Renal cortical epithelial cell (primary cell): ENCODE results near the gene BRSK2. TPM values are rescaled to one million over a fixed set of nuclear protein-coding genes. Genes with fewer than 3 reads are reported as not detected.

Experiments used
- DNase-seq: peaks from one replicate; pipeline ENCODE4 v3.0.0-alpha.2; 2011; ENCODE audit warnings: low read depth
- total RNA-seq: library from RNA; depleted of rRNA; stranded (reverse); fragments of >200 nt; gene quantifications from 2 replicates; pipeline ENCODE4 v1.2.3, GENCODE V29; 2014

The BRSK2 gene
- total RNA-seq, 1 donor from 2014 or later: 0.30 TPM

DNA sequence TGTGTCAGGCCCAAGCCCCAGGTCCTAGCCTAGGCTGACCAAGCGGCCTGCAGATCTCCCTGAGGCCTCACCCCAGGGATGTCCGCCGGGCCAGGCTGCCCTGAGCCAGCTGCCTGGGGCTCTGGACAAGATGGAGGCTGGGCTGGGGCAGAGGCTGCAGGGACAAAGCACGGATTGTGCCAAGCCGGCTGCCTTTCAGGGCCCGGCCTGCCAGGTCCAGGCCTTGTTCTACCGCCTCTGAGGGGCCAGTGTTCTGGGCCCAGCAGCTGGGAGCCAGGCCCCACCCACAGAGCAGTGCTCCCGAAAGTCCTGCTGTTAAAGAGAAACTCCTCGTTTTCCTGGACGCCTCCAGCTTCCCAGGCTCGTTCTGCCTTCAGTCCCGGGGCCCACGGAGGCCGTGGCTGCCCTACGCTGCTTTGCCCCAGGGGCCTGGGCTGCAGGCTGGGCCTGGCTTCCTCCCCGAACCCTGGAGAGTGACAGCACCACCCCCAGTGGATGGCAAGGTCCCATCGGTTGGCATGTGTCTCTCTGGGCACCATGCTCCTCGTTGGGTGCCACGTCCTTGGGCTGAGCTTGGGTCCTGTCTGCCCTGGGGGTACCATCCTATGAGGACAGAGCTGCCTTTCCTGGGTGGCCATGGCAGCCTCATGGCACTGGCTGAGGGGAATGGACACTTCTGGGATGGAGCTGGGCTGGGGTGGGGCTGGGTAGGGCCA is 7.6 kb downstream of the BRSK2 start:
- no peak for DNase-seq

GRCh38 chr11:1397862-1398527 is 8.3 kb downstream of the BRSK2 start:
- DNase-seq: no peak

GRCh38 chr11:1398528-1399235 is 8.9 kb downstream of the BRSK2 start:
- no peak for DNase-seq

DNA sequence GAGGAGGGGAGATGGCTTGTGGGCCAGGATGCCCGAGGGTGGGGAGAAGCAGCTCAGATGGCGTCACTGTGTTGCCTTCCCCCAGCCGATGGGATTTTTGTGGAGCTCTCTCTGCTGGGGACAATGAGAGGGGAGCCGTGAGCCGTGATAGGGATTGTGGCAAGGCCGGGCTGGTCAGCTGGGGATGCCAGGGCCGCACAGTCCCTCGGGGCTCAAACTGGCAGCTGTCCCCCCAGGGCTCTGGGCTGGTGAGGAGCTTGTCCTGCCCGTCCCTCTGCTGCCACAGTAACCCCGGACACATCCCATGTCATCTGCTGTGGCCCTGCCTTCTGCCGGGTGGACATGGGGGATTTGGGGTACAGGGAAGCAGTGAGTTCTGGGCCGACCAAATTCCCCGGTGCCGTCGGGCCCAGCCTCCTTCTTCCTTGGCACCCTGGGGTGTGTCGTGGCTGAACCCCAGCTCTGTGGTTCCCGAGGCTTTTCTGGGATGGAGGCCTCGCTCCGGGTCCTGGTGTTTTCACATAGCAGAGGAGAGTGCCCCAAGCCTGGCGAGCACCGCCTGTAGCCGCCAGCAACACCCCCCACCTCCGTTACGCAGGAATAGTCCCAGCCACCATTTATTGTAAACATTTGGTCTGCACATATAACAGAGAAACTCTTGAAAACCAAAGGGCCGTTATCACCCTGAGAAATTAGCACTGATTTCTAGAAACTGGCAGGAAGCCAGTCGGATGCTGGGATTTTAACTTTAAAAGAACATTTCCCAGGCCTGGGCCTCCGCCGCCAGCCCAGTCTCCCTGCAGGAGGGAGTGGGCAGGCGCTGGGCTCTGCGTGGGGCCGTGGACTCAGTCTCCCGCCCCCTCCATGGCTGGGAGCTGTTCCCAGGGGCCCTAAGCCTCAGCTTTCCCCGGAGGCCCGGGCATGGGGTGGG is 9.9 kb downstream of the BRSK2 start:
- DNase-seq: no peak

DNA sequence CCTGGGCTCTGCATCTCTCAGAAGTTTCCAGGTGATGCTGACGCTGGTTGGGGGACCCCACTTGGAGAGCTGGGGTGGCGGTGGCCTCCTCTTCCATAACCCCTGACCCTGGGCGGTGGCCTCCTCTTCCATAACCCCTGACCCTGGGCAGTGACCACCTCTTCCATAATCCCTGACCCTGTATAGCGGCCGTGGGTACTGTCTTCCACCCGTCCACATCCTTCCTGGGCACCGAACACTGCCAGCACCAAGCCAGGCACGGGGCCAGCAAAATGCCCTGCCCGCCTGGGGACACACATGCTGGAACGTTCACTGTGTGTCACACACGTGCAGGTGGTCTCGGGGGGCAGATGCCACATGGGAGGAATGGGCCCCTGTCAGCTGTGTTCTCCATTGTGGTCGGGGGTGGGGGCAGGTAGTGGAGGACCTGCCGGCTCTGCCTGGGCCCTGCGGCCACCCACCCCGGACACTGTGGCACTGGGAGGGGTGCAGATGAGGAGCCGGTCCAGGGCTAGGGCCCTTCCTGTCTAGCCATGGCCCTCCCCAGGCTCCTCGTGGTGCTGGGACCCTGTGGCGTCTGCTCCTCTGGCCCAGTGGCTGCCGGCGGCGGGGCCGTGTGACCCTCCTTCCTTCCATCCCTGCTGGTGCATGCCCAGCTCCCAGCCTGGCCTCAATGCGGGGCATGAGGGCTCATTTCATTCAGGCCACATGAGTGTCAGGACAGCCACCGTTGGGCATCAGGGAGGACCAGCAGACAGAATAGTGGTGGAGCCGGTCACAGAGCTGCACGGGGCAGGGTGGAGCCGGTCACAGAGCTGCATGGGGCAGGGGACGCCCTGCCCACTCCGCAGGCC is 10.8 kb downstream of the BRSK2 start:
- no peak for DNase-seq

- no peak for DNase-seq
Observed at GRCh38 chr11:1401171-1401445, 11.4 kb downstream of the BRSK2 start.

- DNase-seq: peak; percentile 22
Observed at GRCh38 chr11:1401656-1402221, 12.0 kb downstream of the BRSK2 start.

DNA sequence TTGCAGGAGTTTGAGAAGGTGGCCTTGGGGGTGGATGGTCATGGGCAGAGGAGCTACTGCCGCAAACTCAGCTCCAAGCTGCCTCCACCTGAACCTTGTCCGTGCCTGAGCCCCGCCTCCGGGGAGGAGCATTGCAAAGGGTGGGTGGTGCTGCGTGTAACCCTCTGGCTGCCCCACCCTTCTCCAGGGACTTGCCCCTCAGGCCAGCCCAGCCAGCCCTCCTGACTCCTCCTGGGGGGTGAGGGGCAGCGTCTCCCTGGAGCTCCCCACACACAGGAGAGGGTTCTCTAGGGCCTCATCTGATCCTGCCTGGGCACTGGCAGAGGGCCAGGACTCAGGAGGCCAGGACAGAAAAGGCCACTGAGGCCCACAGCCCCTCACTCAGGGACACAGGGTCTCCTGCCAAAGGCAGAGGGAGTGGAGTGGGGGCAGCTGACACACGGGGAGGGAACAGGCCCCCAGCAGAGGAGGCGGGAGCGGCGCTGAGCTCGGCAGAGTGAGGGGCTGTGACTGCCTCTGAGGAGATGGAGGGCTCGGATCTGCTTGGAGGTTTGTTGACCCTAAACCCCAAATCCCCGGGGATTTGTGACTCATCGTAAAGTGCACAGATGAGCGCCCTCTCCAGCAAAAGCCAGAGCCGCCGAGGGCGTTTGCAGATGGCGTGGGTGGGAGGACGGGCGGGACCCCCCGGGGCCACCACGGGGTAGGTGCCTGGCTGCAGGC is 12.8 kb downstream of the BRSK2 start:
- no peak for DNase-seq

- no peak for DNase-seq
Observed at GRCh38 chr11:1403078-1403620, 13.4 kb downstream of the BRSK2 start.

GRCh38 chr11:1403721-1404460 is 14.2 kb downstream of the BRSK2 start:
- no peak for DNase-seq

- DNase-seq: no peak
Observed at GRCh38 chr11:1404461-1405185, 14.9 kb downstream of the BRSK2 start.

DNA sequence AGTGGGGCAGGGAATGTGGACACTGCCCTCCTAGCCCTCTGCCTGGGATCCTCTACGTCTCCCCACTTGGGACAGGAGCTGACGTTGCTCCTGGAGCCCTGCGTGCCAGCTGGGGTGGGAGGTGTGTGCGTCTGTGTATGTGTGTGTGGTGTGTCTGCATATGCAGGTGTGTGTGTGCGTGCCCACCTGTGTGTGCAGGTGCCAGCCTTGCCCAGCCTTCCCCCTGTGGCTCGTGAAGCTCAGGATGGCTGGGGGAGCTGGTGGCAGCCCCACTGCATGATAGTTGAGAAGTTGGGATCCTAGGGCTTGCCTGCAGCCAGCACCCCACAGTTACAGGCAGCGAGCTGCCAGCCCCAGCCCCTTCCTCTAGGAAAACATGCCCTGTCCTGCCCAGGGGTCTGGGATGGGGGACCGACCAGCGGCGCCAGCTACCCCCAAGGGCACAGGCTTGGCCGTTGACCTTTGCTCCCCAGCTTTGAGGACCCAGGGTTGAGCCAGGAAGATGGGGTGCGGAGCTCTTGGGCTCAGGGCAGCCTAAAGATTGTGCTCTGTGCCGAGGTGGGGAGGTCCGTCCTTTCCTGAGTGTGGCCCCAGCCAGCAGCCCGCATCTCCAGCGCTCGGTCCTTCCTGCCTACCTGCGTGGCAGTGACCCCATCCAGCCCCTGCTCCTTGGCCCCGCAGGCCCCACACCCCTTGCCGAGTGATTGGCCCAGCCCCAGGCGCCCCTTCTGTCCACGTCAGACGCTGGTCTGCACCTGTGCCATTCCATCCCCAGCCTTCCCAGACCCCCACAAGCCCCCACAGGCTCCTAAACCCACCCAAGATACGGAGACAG is 15.7 kb downstream of the BRSK2 start:
- DNase-seq: no peak

- DNase-seq: no peak
Observed at GRCh38 chr11:1406571-1407485, 17.1 kb downstream of the BRSK2 start.

GRCh38 chr11:1407668-1408067 is 17.9 kb downstream of the BRSK2 start:
- no peak for DNase-seq

GRCh38 chr11:1408346-1408745 is 18.6 kb downstream of the BRSK2 start:
- no peak for DNase-seq

GRCh38 chr11:1409108-1409851 is 19.5 kb downstream of the BRSK2 start:
- DNase-seq: no peak
